Activated CD4-positive, alpha-beta memory T cell treated with anti-CD3 and anti-CD28 coated beads for 36 hours (primary cell): Measurements from ENCODE around the gene CCDC117. TPM values are rescaled to one million over a fixed set of nuclear protein-coding genes. Genes with fewer than 3 reads are reported as not detected.
"Not testable (repeated sequence)": the region's sequence is repeated elsewhere in the genome, so short reads cannot be mapped to it uniquely, and the experiment has no call there.

ENCODE experiments used
- CTCF ChIA-PET: fragments of 350-600 bp; sonication (Branson Sonifier 250); formaldehyde crosslinking; loops from one replicate; lab custom pipeline; 2021; ENCODE audit warnings: antibody characterized with exemption, inconsistent platforms; lab: Charles Lee
- POLR2A ChIA-PET: fragments of 350-600 bp; sonication (Branson Sonifier 250); formaldehyde crosslinking; loops from one replicate; lab custom pipeline; 2021; ENCODE audit warnings: antibody characterized with exemption; lab: Charles Lee
- DNase-seq: peaks from one replicate; pipeline ENCODE4 v3.0.0-alpha.2; 2020
- H3K27ac Mint-ChIP-seq: one replicate; pipeline ENCODE4 v1.8.0; 2021; ENCODE audit warnings: mixed read lengths
- H3K27me3 Mint-ChIP-seq: one replicate; pipeline ENCODE4 v1.8.0; 2021; ENCODE audit warnings: mixed read lengths
- H3K36me3 Mint-ChIP-seq: one replicate; pipeline ENCODE4 v1.8.0; 2021; ENCODE audit warnings: mixed read lengths
- H3K4me1 Mint-ChIP-seq: one replicate; pipeline ENCODE4 v1.8.0; 2021; ENCODE audit warnings: low read depth, mixed read lengths
- H3K4me3 Mint-ChIP-seq: one replicate; pipeline ENCODE4 v1.8.0; 2021; ENCODE audit warnings: mild to moderate bottlenecking, mixed read lengths
- H3K9me3 Mint-ChIP-seq: one replicate; pipeline ENCODE4 v1.8.0; 2021; ENCODE audit warnings: mixed read lengths
- intact Hi-C: fragments of 100-400 bp; cut with micrococcal nuclease; formaldehyde crosslinking; loops from one replicate; pipeline ENCODE4 v1.15.1; 2023
- total RNA-seq, 2 experiments: library from RNA; stranded (reverse); gene quantifications; one replicate each; pipeline ENCODE4 v1.2.3, GENCODE V29; 2021

Gene CCDC117, protein sequence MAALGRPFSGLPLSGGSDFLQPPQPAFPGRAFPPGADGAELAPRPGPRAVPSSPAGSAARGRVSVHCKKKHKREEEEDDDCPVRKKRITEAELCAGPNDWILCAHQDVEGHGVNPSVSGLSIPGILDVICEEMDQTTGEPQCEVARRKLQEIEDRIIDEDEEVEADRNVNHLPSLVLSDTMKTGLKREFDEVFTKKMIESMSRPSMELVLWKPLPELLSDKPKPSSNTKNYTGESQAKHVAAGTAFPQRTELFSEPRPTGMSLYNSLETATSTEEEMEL
- total RNA-seq, result 10 to 100 TPM; 27.7 to 31.6 TPM

DNA sequence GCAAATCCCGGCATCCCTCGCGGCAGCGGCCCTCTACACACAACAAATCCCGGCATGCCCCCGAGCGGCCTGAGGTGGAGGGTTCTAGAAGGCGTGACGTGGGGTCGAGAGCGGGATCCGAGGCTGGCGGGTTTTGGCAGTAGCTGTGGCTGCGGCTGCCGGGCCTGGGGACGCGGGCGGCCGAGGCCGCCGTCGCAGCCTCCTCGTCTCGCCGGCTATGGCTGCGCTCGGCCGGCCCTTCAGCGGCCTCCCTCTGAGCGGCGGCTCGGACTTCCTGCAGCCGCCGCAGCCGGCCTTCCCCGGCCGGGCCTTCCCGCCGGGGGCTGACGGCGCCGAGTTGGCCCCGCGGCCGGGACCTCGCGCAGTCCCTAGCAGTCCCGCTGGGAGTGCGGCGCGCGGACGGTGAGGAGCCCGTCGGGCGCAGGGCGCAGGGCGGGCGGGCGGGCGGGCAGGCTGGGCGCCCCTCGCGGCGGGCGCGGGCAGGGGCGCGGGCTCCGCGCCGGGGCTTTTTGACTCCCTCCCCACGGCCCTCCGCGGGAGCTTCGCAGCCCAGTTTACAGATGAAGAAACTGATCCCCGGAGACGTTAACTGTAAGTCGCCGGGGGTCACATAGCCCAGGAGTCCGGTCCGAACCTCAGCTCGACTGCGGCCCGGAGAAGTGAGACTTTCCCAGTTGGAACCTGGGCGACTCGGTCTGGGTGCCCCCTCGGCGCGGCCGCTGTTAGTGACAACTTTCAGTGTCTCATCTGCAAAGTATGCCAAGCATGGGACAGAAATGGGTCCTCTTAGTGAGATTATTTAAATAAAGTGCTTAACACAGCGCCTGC, at the start of gene CCDC117:
Gene CCDC117 (plus strand): TSS at position 63 of the 828 bp plus-strand sequence. CDS start 155 bp downstream, at position 218.
- POLR2A ChIA-PET, result interaction anchor here (0.6 to 3.1 kb wide), 7 partner anchors 22 to 39 kb away, joined by 3 to 70 read pairs (median 4); partner anchors contain the start of genes CHEK2, HSCB and XBP1
- peaks cover 5% of the 10 kb centered on the region for H3K9me3 Mint-ChIP-seq
- H3K27ac Mint-ChIP-seq, result peak within 1 kb of the TSS; percentile 97
- intact Hi-C loops, result loop anchor here (1.0 to 2.0 kb wide), 8 partner anchors 19 to 394 kb away; partner anchors contain the start of gene HSCB
- peak; percentile 96 for DNase-seq
- peak within 1 kb of the TSS; percentile 98 for H3K4me3 Mint-ChIP-seq
- peaks cover 24% of the 10 kb centered on the region for H3K4me1 Mint-ChIP-seq
- peaks cover 20% of the 10 kb centered on the region for H3K36me3 Mint-ChIP-seq
- CTCF ChIA-PET, result interaction anchor here (1.0 to 2.1 kb wide), 6 partner anchors 10 to 57 kb away, joined by 3 to 36 read pairs (median 4); partner anchors contain the start of genes CHEK2 and XBP1
- H3K27me3 Mint-ChIP-seq, result no peaks in the 10 kb centered on the region

DNA sequence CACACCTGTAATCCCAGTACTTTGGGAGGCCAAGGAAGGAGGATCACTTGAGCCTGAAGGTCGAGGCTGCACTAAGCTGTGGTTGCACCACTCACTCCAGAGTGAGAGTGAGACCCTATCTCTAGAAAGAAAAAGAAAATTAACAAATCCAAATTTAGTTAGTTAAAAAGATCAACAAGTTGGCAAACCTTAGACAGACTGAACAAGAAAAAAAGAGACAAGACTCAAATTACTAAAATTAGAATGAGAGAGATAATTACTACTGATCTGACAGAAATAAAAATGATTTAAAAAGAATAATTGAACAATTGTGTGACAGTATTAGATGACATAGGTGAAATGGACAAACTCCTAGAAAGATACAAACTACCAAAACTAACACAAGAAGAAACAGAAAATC, 44.5 kb upstream of the CCDC117 start:
- ChIA-PET POLR2A (no interaction called here), CTCF (no interaction called here)
- intact Hi-C loops, result no loop called here
- Mint-ChIP-seq H3K36me3 (peaks cover 22% of the 10 kb centered on the region), H3K4me1 (no peaks in the 10 kb centered on the region), H3K9me3 (no peaks in the 10 kb centered on the region), H3K27ac (no peak overlapping the region), H3K27me3 (no peaks in the 10 kb centered on the region), H3K4me3 (no peak overlapping the region)
- no peak for DNase-seq

DNA sequence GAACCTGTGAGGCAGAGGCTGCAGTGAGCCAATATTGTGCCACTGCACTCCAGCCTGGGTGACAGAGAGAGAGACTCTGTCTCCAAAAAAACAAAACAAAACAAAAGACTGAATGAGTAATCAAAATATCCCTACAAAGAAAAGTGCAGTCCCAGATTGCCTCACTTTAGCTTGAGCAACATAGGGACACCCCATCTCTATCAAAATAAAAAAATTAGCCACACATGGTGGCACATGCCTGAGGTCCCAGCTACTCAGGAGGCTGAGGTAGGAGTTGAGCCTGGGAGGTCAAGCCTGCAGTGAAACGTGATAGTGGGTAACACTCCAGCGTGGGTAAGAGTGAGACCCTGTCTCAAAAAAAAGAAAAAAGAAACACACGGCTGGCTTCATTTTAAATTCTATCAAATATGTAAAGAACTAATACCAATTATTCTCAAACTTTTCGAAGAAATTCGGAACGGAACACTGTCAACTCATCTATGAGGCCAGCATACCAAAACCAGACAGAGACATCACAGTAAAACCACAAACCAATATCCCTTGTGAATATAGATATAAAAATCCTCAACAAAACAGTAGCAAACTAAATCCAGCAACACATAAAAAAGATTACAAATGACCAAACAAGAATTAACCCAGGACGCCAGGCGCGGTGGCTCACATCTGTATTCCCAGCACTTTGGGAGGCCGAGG, 43.7 kb upstream of the CCDC117 start:
- Mint-ChIP-seq H3K27ac (no peak overlapping the region), H3K4me1 (no peaks in the 10 kb centered on the region), H3K4me3 (no peak overlapping the region), H3K27me3 (no peaks in the 10 kb centered on the region), H3K9me3 (no peaks in the 10 kb centered on the region), H3K36me3 (peaks cover 23% of the 10 kb centered on the region)
- no peak for DNase-seq
- POLR2A ChIA-PET, result interaction anchor here (0.6 kb wide), 1 partner anchor 13 kb away, joined by 3 read pairs; the partner anchor contains the start of genes CHEK2 and HSCB
- intact Hi-C loops, result no loop called here
- CTCF ChIA-PET, result no interaction called here

DNA sequence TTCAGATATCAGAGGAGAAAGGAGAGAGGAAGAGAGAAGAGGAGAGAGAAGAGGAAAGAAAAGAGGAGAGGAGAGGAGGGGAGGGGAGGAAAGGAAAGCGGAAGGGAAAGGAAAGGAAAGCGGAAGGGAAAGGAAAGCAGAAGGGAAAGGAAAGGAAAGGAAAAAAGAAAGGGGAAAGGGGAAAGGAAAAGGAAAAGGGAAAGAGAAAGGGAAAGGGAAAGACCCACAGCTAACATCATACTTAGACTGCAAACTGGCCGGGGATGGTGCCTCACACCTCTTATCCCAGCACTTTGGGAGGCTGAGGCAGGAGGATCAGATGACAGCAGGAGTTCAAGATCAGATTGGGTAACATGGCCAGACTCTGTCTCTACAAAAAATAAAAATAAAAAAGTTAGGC, 42.3 kb upstream of the CCDC117 start:
- Mint-ChIP-seq H3K9me3 (no peaks in the 10 kb centered on the region), H3K36me3 (peaks cover 18% of the 10 kb centered on the region), H3K27ac (no peak overlapping the region), H3K4me3 (no peak overlapping the region), H3K27me3 (no peaks in the 10 kb centered on the region), H3K4me1 (no peaks in the 10 kb centered on the region)
- ChIA-PET POLR2A (no interaction called here), CTCF (no interaction called here)
- no peak for DNase-seq
- intact Hi-C loops, result no loop called here

DNA sequence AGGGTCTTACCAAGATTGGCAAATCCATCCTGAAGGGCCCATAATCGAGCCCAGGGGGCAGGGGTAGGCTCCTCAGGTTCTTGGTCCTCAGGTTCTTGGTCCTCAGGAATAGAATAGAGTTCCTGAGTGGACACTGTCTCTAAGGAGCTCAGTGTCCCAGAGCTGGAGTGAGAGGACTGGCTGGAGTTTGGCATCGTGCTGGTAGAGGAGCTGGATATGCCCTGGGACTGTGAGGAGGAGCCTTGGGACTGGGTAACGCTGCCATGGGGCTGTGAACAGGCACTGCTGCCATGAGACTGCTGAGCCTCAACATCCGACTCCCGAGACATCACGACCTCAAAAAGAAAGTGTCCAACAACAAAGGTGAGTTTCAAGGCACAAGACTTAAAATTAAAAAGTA, 38.1 kb upstream of the CCDC117 start:
- H3K27ac Mint-ChIP-seq, result no peak overlapping the region
- H3K36me3 Mint-ChIP-seq, result peaks cover 10% of the 10 kb centered on the region
- no peak overlapping the region for H3K4me3 Mint-ChIP-seq
- no peak for DNase-seq
- intact Hi-C loops, result no loop called here
- POLR2A ChIA-PET, result no interaction called here
- H3K9me3 Mint-ChIP-seq, result no peaks in the 10 kb centered on the region
- no peaks in the 10 kb centered on the region for H3K27me3 Mint-ChIP-seq
- CTCF ChIA-PET, result no interaction called here
- H3K4me1 Mint-ChIP-seq, result peaks cover 6% of the 10 kb centered on the region

DNA sequence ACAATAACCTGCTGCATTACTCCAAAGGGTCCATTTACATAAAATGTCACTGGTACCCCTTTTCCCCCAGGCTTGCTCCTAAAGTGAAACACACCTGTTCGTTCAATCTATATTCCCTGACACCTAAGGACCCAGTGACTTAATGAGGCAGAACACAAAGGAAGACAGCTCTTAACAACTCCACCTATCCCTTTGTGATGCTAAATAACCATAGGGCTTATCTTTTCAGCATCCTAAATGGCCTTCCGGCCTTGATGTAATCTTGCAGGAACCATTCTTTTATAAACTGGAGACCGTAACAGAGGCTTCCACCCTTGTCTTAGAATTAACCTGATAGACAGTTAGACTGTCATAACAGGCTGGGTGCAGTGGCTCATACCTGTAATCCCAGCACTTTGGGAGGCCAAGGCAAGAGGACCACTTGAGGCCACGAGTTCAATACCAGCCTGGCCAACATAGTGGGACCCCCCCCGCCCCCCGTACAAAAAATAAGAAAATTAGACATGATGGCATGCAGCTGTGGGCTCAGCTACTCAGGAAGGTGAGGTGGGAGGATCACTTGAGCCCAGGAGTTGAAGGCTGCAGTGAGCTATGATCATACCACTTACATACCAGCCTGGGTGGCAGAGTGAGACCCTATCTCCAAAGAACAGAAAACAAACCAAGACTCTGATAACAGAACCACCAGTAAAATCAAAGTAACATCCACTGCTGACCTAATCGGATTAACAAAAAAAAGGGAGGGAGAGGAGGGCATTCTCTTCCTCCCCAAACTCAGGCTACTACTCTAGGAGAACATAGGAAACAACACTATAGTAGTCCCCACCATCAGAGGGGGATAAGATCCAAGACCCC, 36.0 kb upstream of the CCDC117 start:
- intact Hi-C loops, result no loop called here
- ChIA-PET CTCF (interaction anchor here (1.6 kb wide), 1 partner anchor 37 kb away, joined by 4 read pairs; the partner anchor contains the start of gene CCDC117), POLR2A (no interaction called here)
- Mint-ChIP-seq H3K27me3 (no peaks in the 10 kb centered on the region), H3K36me3 (peaks cover 10% of the 10 kb centered on the region), H3K27ac (no peak overlapping the region), H3K4me1 (peaks cover 15% of the 10 kb centered on the region), H3K9me3 (no peaks in the 10 kb centered on the region), H3K4me3 (no peak overlapping the region)
- no peak for DNase-seq

DNA sequence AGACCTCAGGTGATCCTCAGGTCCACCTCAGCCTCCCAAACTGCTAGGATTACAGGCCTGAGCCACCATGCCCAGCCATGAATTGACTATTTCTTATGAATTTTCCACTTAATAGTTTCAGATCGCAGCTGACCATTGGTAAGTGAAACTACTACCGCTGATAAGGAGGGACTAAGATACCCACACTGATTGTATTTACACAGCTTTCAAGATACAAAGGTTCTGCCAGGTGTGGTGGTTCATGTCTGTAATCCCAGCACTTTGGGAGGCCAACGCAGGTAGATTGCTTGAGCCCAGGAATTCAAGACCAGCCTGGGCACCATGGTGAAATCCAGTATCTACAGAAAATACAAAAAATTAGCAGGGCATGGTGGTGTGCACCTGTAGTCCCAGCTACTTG, 34.8 kb upstream of the CCDC117 start:
- no peaks in the 10 kb centered on the region for H3K9me3 Mint-ChIP-seq
- H3K4me3 Mint-ChIP-seq, result no peak overlapping the region
- H3K4me1 Mint-ChIP-seq, result peaks cover 19% of the 10 kb centered on the region
- CTCF ChIA-PET, result interaction anchor here (1.6 kb wide), 1 partner anchor 35 kb away, joined by 4 read pairs; the partner anchor contains the start of gene CCDC117
- H3K27me3 Mint-ChIP-seq, result no peaks in the 10 kb centered on the region
- POLR2A ChIA-PET, result no interaction called here
- peaks cover 9% of the 10 kb centered on the region for H3K36me3 Mint-ChIP-seq
- no peak for DNase-seq
- no peak overlapping the region for H3K27ac Mint-ChIP-seq
- intact Hi-C loops, result no loop called here

DNA sequence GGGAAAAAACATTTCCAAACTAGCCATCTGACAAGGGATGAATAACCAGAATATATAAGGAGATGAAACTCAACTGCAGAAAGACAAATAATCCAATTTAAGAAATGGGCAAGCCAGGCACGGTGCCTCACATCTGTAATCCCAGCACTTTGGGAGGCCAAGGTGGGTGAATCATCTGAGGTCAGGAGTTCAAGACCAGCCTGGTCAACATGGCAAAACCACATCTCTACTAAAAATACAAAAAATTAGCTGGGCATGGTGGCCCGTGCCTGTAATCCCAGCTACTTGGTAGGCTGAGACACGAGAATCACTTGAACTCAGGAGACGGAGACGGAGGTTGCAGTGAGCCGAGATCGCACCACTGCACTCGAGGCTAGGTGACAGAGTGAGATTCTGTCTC, 33.6 kb upstream of the CCDC117 start:
- POLR2A ChIA-PET, H3K9me3 Mint-ChIP-seq, DNase-seq, CTCF ChIA-PET, H3K36me3 Mint-ChIP-seq, H3K4me3 Mint-ChIP-seq, H3K27me3 Mint-ChIP-seq, intact Hi-C loops, H3K27ac Mint-ChIP-seq: not testable (repeated sequence)
- peaks cover 31% of the 10 kb centered on the region for H3K4me1 Mint-ChIP-seq

DNA sequence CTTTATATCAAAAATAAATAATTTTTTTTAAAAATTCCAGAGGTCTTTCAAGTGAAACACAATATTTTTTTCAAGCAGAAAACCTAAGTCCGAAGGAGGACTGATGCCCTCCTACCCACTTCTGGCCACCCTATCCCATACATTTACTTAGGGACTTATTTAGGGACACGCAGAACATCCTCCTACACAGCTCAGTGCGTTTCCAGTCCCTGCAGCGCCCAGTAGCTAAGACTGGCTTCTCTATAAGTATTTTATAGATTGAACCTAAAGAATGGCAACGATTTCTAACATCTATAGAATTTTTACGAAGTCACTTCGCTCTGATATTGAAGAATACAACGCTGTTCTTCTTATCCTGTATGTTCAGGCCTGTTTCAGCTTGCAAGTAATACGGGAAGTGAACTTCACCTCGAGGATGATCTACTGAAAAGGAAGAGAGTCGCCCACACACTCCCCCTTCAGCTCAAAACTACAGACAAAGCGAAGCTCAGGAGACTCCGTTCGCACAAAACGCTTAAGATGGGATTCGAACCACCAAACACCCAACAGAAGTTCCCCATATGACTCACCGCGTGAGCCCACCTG, 31.2 kb upstream of the CCDC117 start:
- H3K27me3 Mint-ChIP-seq, result no peaks in the 10 kb centered on the region
- intact Hi-C loops, result loop anchor here (1.0 to 5.0 kb wide), 4 partner anchors 69 to 1026 kb away; partner anchors contain the start of genes PITPNB, UQCR10 and ZMAT5
- H3K9me3 Mint-ChIP-seq, result no peaks in the 10 kb centered on the region
- H3K36me3 Mint-ChIP-seq, result peaks cover 24% of the 10 kb centered on the region
- no peak for DNase-seq
- peak overlapping the region; percentile 87 for H3K4me3 Mint-ChIP-seq
- CTCF ChIA-PET, result interaction anchor here (0.8 kb wide), 1 partner anchor 31 kb away, joined by 4 read pairs; the partner anchor contains the start of gene CCDC117
- peak overlapping the region; percentile 84 for H3K27ac Mint-ChIP-seq
- H3K4me1 Mint-ChIP-seq, result peaks cover 31% of the 10 kb centered on the region
- POLR2A ChIA-PET, result interaction anchor here (1.2 to 1.7 kb wide), 4 partner anchors 13 to 73 kb away, joined by 3 to 21 read pairs (median 4); partner anchors contain the start of gene XBP1

DNA sequence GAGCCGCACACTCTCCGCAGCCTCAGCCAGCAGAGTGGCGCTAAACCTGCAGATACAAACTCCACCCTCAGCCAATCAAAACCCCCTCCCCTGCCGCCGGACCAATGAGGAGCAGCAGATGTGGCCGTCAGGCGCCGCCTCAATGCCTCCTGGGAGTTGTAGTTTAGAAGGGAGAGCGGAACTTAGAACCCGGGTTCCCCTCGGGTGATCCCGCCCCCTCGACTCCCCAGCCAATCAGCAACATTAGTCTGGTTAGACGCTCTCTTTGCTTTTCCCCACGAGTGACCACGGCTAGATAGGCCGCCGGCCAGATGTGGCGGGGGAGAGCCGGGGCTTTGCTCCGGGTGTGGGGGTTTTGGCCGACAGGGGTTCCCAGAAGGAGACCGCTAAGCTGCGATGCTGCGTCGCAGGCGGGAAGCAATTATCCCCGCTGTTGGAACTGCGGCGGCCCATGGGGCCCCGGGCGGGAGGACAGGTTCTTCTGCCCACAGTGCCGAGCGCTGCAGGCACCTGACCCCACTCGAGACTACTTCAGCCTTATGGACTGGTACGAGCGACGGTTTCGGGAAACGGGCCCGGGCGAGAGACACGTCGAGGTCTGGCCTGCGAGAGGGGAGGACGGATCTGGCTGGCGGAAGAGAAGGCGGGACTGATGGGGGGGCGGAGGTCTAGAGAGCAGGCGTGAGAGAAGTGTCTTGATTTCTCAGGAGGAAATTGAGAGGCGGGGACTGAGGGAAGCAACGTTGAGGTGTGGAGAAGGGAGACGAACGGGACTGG, 30.5 kb upstream of the CCDC117 start, which contains the start of the genes CHEK2 and HSCB:
Gene CHEK2 (minus strand): TSS at position 36 of the 777 bp plus-strand sequence. CDS start 7,099 bp downstream, outside the sequence.
Gene HSCB (plus strand): TSS at position 255 of the 777 bp plus-strand sequence. CDS start 57 bp downstream, at position 312.
- H3K4me3 Mint-ChIP-seq, result peak within 1 kb of the TSS; percentile 87
- peak within 1 kb of the TSS; percentile 84 for H3K27ac Mint-ChIP-seq
- ChIA-PET CTCF (interaction anchor here (0.8 kb wide), 1 partner anchor 31 kb away, joined by 4 read pairs; the partner anchor contains the start of gene CCDC117), POLR2A (interaction anchor here (1.2 to 1.7 kb wide), 5 partner anchors 13 to 72 kb away, joined by 3 to 21 read pairs (median 3); partner anchors contain the start of gene XBP1)
- no peaks in the 10 kb centered on the region for H3K27me3 Mint-ChIP-seq
- peaks cover 28% of the 10 kb centered on the region for H3K36me3 Mint-ChIP-seq
- peaks cover 31% of the 10 kb centered on the region for H3K4me1 Mint-ChIP-seq
- intact Hi-C loops, result loop anchor here (1.0 to 5.0 kb wide), 8 partner anchors 31 to 1025 kb away; partner anchors contain the start of genes EWSR1, PITPNB, UQCR10 and ZMAT5
- H3K9me3 Mint-ChIP-seq, result no peaks in the 10 kb centered on the region
- DNase-seq, result peak; percentile 99
